GM12878 (cell line): ENCODE measurements around the gene TAF11L3. TPM values are rescaled to one million over a fixed set of nuclear protein-coding genes. Genes with fewer than 3 reads are reported as not detected.
"Not testable (repeated sequence)": the region's sequence is repeated elsewhere in the genome, so short reads cannot be mapped to it uniquely, and the experiment has no call there.

Experiments
- ATAC-seq: fragments of 200-7000 bp; cut with Tn5 transposase; 3 replicates; pipeline ENCODE4 v1.9.1; 2020; ENCODE audit warnings: mild to moderate bottlenecking, moderate library complexity
- BruUV-seq: library from RNA; stranded (reverse); fragments of 400-500 nt; replicated peaks from 2 replicates; lab custom pipeline; 2021; lab: Mats Ljungman, UMichigan
- CTCF ChIA-PET: fragments of 300-600 bp; sonication (Branson Sonifier 250); formaldehyde crosslinking; extraction: SDS; loops from one replicate; lab custom pipeline; 2021; ENCODE audit warnings: inconsistent platforms; lab: Yijun Ruan, JAX
- POLR2A ChIA-PET: fragments of 350-600 bp; formaldehyde crosslinking; extraction: SDS; loops from one replicate; lab custom pipeline; 2021; ENCODE audit warnings: inconsistent platforms; lab: Charles Lee
- RAD21 ChIA-PET: fragments of 300-600 bp; sonication (Branson Sonifier 250); formaldehyde crosslinking; loops from one replicate; lab custom pipeline; 2023; ENCODE audit warnings: antibody characterized with exemption; ENCODE audit not compliant: unreplicated experiment; lab: Charles Lee
- SMC1A ChIA-PET: fragments of 300-600 bp; sonication (Branson Sonifier 250); formaldehyde crosslinking; loops from one replicate; lab custom pipeline; 2023; ENCODE audit not compliant: unreplicated experiment, uncharacterized antibody; lab: Charles Lee
- DNase-seq: peaks from one replicate; pipeline ENCODE4 v3.0.0-alpha.2; 2011; ENCODE audit warnings: low read depth, low spot score
- FAIRE-seq: peaks from 3 replicates; lab custom pipeline; 2011; peaks lifted over from hg19 to GRCh38; lab: Jason Lieb, UNC
- H2AFZ ChIP-seq: 2 replicates; pipeline ENCODE4 v1.6.0; 2011; ENCODE audit warnings: low read depth, low read length, control low read depth; ENCODE audit not compliant: control insufficient read depth
- H3K27ac ChIP-seq: 2 replicates; pipeline ENCODE4 v1.5.1; 2011; ENCODE audit warnings: control low read depth; ENCODE audit not compliant: control insufficient read depth, insufficient read depth
- H3K27me3 ChIP-seq, 2 experiments: replicated peaks in 1 of 2; 2 replicates each; pipeline versions ENCODE4 v1.6.0 to v1.6.1; 2011; ENCODE audit warnings: low read length in 1 of 2; ENCODE audit not compliant: control insufficient read depth in 2 of 2, insufficient read depth in 2 of 2
- H3K36me3 ChIP-seq, 2 experiments: 2 replicates each; pipeline ENCODE4 v1.5.1; 2011; ENCODE audit warnings: low read length in 1 of 2; ENCODE audit not compliant: control insufficient read depth in 2 of 2, insufficient read depth in 2 of 2
- H3K4me1 ChIP-seq: 2 replicates; pipeline ENCODE4 v1.6.1; 2011; ENCODE audit warnings: mild to moderate bottlenecking, low read length, moderate library complexity, mixed read lengths; ENCODE audit not compliant: control insufficient read depth, insufficient read depth
- H3K4me2 ChIP-seq: 2 replicates; pipeline ENCODE4 v1.6.0; 2011; ENCODE audit warnings: control low read depth; ENCODE audit not compliant: control insufficient read depth, insufficient read depth
- H3K4me3 ChIP-seq: fragments of 200-600 bp; sonication (generic); 2 replicates; pipeline ENCODE4 v1.5.1; 2016
- H3K79me2 ChIP-seq: 2 replicates; pipeline ENCODE4 v1.6.0; 2011; ENCODE audit warnings: low read length; ENCODE audit not compliant: control insufficient read depth, insufficient read depth
- H3K9ac ChIP-seq: 2 replicates; pipeline ENCODE4 v1.8.0; 2011; ENCODE audit warnings: low read length, control low read depth, mixed read lengths; ENCODE audit not compliant: control insufficient read depth, insufficient read depth
- H3K9me3 ChIP-seq: replicated peaks from 3 replicates; pipeline ENCODE4 v1.5.1; 2011; ENCODE audit warnings: mild to moderate bottlenecking, low read length; ENCODE audit not compliant: control insufficient read depth, insufficient read depth
- H4K20me1 ChIP-seq: 2 replicates; pipeline ENCODE4 v1.6.0; 2011; ENCODE audit not compliant: control insufficient read depth, insufficient read depth
- BRCA1 ChIP-seq: IDR thresholded peaks from 2 replicates; pipeline ENCODE4 v1.6.1; 2011; ENCODE audit warnings: low read depth, low read length, improper control_type of control experiment
- CHD1 ChIP-seq: IDR thresholded peaks from 2 replicates; pipeline ENCODE4 v1.6.1; 2012; ENCODE audit warnings: low read depth, low read length, improper control_type of control experiment
- PML ChIP-seq: IDR thresholded peaks from 2 replicates; pipeline ENCODE4 v1.6.1; 2012; ENCODE audit warnings: low read length, inconsistent platforms
- POU2F2 ChIP-seq: IDR thresholded peaks from 3 replicates; pipeline ENCODE4 v1.6.1; 2011; ENCODE audit warnings: low read depth, mild to moderate bottlenecking, low read length, borderline replicate concordance
- RBBP5 ChIP-seq: fragments of 200-600 bp; sonication (generic); conservative IDR thresholded peaks from 2 replicates; pipeline ENCODE4 v1.6.1; 2016
- RFX5 ChIP-seq: IDR thresholded peaks from 2 replicates; pipeline ENCODE4 v1.6.1; 2011; ENCODE audit warnings: low read depth, low read length, improper control_type of control experiment
- RUNX3 ChIP-seq: IDR thresholded peaks from 2 replicates; pipeline ENCODE4 v1.6.1; 2012; ENCODE audit warnings: low read length, inconsistent platforms
- TCF7 ChIP-seq: IDR thresholded peaks from 2 replicates; pipeline ENCODE4 v1.6.1; 2014; ENCODE audit warnings: antibody characterized with exemption, borderline replicate concordance
- WGBS: methylation state at CpG from one replicate; pipeline ENCODE4 v1.1.6; 2016; ENCODE audit warnings: low lambda C conversion rate; ENCODE audit not compliant: insufficient replicate concordance, insufficient coverage; ENCODE audit errors: missing lambda C conversion rate; 5-methylcytosine and 5-hydroxymethylcytosine counted together
- in situ Hi-C: fragments of 300-500 bp; cut with MboI; formaldehyde crosslinking; loops from 9 replicates; pipeline ENCODE4 v1.14.3; 2018; ENCODE audit warnings: mixed read lengths
- intact Hi-C: fragments of 100-400 bp; cut with micrococcal nuclease; formaldehyde crosslinking; loops from one replicate; pipeline ENCODE4 v1.14.2; 2022; ENCODE audit not compliant: unreplicated experiment
- polyA plus RNA-seq, 11 experiments: library from polyadenylated mRNA; depleted of rRNA in 4 of 11; unstranded in 6 of 11; stranded (reverse) in 5 of 11; fragments of >200 nt; fragmentation: Nextera tagmentation in 4 of 11; fragmentation: Illumina TruSeq in 1 of 11; extraction: Ambion mirVana in 4 of 11; extraction: Trizol in 1 of 11; gene quantifications; 1 replicate in 1 of 11; 2 replicates in 10 of 11; pipeline versions ENCODE4 v1.2.1 to v1.2.3, GENCODE V29; 2011 to 2016; ENCODE audit warnings: inconsistent platforms in 2 of 11, missing spikeins in 2 of 11, low read depth in 1 of 11
- total RNA-seq, 4 experiments: library from RNA; depleted of rRNA in 3 of 4; stranded (reverse); fragments of >200 nt in 3 of 4; fragmentation: Illumina TruSeq in 1 of 4; extraction: Trizol in 1 of 4; gene quantifications; 2 replicates each; pipeline versions ENCODE4 v1.2.1 to v1.2.3, GENCODE V29; 2013 to 2021
- TF ChIP-seq, protein P1 (sequence below): fragments of 450-650 bp; IDR thresholded peaks from 2 replicates; pipeline ENCODE4 v1.6.1; 2017; ENCODE audit warnings: borderline replicate concordance
- TF ChIP-seq, protein P2 (sequence below), 3 experiments: IDR thresholded peaks in 2 of 3; conservative IDR thresholded peaks in 1 of 3; 2 replicates each; pipeline ENCODE4 v1.5.1; 2011; ENCODE audit warnings: low read depth in 3 of 3, low read length in 3 of 3, mild to moderate bottlenecking in 3 of 3, control low read depth in 2 of 3, moderate library complexity in 2 of 3, inconsistent platforms in 1 of 3, mixed read lengths in 1 of 3; ENCODE audit not compliant: control insufficient read depth in 2 of 3, insufficient read depth in 1 of 3; ENCODE audit errors: extremely low read depth in 1 of 3
- TF ChIP-seq, protein P3 (sequence below): fragments of 450-650 bp; IDR thresholded peaks from 2 replicates; pipeline ENCODE4 v1.6.1; 2014; ENCODE audit warnings: mild to moderate bottlenecking

The TAF11L3 gene
- total and polyA plus RNA-seq, 10 of the 15 experiments (the other 5 are each of a cell fraction or from before 2014, with no cell fraction given), result not detected

DNA sequence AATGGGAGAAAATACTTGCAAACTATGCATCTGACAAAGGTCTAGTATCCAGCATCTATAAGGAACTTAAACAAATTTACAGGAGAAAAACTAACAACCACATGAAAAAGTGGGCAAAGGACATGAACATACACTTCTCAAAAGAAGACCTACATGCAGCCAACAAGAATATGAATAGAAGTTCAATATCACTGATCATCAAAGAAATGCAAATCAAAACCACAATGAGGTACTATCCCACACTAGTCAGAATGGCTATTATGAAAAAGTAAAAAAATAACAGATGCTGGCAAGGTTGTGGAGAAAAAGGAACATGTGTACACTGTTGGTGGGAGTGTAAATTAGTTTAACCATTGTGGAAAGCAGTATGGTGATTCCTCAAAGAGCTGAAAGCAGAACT lies 43.1 kb upstream of the TAF11L3 start:
- H3K27ac ChIP-seq, H3K4me1 ChIP-seq, H3K79me2 ChIP-seq, intact Hi-C loops, SMC1A ChIA-PET, H3K4me2 ChIP-seq, H4K20me1 ChIP-seq, BruUV-seq, FAIRE-seq, in situ Hi-C loops, H3K36me3 ChIP-seq, H3K9ac ChIP-seq, H2AFZ ChIP-seq, H3K9me3 ChIP-seq, POLR2A ChIA-PET, H3K27me3 ChIP-seq, DNase-seq, RAD21 ChIA-PET, H3K4me3 ChIP-seq: not testable (repeated sequence)
- peak; percentile 47 for ATAC-seq
- peak; percentile 72 for TF ChIP-seq TCF7
- TF ChIP-seq RUNX3, result peak; percentile 53
- TF ChIP-seq POU2F2, result 0 out of 3 replicates have a peak, but pooled peaks have one; percentile 16
- CTCF ChIA-PET, result interaction anchor here (1.2 kb wide), 1 partner anchor 259 kb away, joined by 3 read pairs; no protein-coding TSS in a partner anchor

DNA sequence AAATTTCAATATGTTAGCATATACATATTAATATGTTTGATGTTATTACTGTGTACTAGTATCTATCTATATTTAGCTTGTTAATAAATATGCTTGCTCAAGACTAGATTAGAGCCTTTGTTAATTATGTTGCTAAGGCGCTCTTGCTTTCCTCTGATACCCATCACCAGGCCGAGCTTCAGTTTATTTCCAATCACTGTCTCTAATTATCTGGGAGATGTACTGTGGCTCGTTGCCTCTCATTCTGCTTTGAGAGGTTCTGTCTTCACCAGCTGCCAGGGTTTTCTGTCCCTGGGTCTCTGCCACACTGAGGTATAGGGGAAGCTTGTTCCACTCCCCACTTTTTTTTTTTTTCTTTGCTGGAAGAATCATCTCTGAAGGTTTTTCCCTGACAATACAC lies 41.1 kb upstream of the TAF11L3 start:
- Histone ChIP-seq H4K20me1 (no peaks in the 10 kb centered on the region), H3K27me3 (no peaks in the 10 kb centered on the region), H3K27ac (no peak overlapping the region), H2AFZ (no peak overlapping the region), H3K4me3 (no peak overlapping the region), H3K4me2 (no peak overlapping the region), H3K9me3 (no peaks in the 10 kb centered on the region), H3K9ac (no peak overlapping the region), H3K79me2 (no peaks in the 10 kb centered on the region), H3K4me1 (no peaks in the 10 kb centered on the region), H3K36me3 (no peaks in the 10 kb centered on the region)
- 30% methylated on average over 3 of the region's 3 CpGs for WGBS
- ATAC-seq, result no peak
- SMC1A ChIA-PET, result interaction anchor here (1.3 kb wide), 1 partner anchor 12 kb away, joined by 5 read pairs; no protein-coding TSS in a partner anchor
- in situ Hi-C loops (no loop called here), intact Hi-C loops (no loop called here)
- BruUV-seq, result no TSS peak
- POLR2A ChIA-PET, result interaction anchor here (0.6 kb wide), 1 partner anchor 160 kb away, joined by 3 read pairs; no protein-coding TSS in a partner anchor
- CTCF ChIA-PET, result interaction anchor here (0.6 kb wide), 1 partner anchor 115 kb away, joined by 4 read pairs; no protein-coding TSS in a partner anchor
- FAIRE-seq, result no peak
- no peak for DNase-seq
- no peak for TF ChIP-seq CHD1
- TF ChIP-seq RBBP5, result no peak
- TF ChIP-seq, protein P1, sequence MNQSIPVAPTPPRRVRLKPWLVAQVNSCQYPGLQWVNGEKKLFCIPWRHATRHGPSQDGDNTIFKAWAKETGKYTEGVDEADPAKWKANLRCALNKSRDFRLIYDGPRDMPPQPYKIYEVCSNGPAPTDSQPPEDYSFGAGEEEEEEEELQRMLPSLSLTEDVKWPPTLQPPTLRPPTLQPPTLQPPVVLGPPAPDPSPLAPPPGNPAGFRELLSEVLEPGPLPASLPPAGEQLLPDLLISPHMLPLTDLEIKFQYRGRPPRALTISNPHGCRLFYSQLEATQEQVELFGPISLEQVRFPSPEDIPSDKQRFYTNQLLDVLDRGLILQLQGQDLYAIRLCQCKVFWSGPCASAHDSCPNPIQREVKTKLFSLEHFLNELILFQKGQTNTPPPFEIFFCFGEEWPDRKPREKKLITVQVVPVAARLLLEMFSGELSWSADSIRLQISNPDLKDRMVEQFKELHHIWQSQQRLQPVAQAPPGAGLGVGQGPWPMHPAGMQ, result no peak
- TF ChIP-seq, protein P2, sequence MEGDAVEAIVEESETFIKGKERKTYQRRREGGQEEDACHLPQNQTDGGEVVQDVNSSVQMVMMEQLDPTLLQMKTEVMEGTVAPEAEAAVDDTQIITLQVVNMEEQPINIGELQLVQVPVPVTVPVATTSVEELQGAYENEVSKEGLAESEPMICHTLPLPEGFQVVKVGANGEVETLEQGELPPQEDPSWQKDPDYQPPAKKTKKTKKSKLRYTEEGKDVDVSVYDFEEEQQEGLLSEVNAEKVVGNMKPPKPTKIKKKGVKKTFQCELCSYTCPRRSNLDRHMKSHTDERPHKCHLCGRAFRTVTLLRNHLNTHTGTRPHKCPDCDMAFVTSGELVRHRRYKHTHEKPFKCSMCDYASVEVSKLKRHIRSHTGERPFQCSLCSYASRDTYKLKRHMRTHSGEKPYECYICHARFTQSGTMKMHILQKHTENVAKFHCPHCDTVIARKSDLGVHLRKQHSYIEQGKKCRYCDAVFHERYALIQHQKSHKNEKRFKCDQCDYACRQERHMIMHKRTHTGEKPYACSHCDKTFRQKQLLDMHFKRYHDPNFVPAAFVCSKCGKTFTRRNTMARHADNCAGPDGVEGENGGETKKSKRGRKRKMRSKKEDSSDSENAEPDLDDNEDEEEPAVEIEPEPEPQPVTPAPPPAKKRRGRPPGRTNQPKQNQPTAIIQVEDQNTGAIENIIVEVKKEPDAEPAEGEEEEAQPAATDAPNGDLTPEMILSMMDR (IDR thresholded peaks at IDR 0.05 in 2 of 3, conservative IDR thresholded peaks at IDR 0.05 in 1 of 3; ENCODE audit: control insufficient read depth in 2 of 3, extremely low read depth in 1 of 3, insufficient read depth in 1 of 3, low read depth in 3 of 3, low read length in 3 of 3), result no peak
- no peak for TF ChIP-seq PML
- no peak for TF ChIP-seq RFX5
- TF ChIP-seq BRCA1, result no peak
- TF ChIP-seq, protein P3, sequence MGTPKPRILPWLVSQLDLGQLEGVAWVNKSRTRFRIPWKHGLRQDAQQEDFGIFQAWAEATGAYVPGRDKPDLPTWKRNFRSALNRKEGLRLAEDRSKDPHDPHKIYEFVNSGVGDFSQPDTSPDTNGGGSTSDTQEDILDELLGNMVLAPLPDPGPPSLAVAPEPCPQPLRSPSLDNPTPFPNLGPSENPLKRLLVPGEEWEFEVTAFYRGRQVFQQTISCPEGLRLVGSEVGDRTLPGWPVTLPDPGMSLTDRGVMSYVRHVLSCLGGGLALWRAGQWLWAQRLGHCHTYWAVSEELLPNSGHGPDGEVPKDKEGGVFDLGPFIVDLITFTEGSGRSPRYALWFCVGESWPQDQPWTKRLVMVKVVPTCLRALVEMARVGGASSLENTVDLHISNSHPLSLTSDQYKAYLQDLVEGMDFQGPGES, result no peak
- RAD21 ChIA-PET, result interaction anchor here (0.6 kb wide), 1 partner anchor 173 kb away, joined by 3 read pairs; no protein-coding TSS in a partner anchor
